Renal pelvis (tissue), 4 donors: Measurements from ENCODE around the gene ULK4. TPM values are rescaled to one million over a fixed set of nuclear protein-coding genes. Genes with fewer than 3 reads are reported as not detected.
A peak's percentile ranks its signal among the peaks of the same experiment; 100 is the strongest.
"Not testable (repeated sequence)": the region's sequence is repeated elsewhere in the genome, so short reads cannot be mapped to it uniquely, and the experiment has no call there.

Source experiments
- DNase-seq: peaks from one replicate; pipeline ENCODE4 v3.0.0-alpha.2; 2013
- polyA plus RNA-seq, 3 donors: library from polyadenylated mRNA; unstranded; fragments of 120-200 nt; gene quantifications; one replicate each; pipeline ENCODE4 v1.2.1, GENCODE V29; 2013; ENCODE audit not compliant: insufficient read length in 3 of 3

Gene ULK4
- polyA plus RNA-seq, 3 donors: 4.9 to 5.6 (median 4.9) TPM

- peak; percentile 22 for DNase-seq
These were observed 270.9 kb downstream of the ULK4 start for GRCh38 chr3:41690766-41691563.

- DNase-seq: peak; percentile 21
These were observed 273.1 kb downstream of the ULK4 start for GRCh38 chr3:41688595-41689380.

GRCh38 chr3:41684797-41685735, 276.8 kb downstream of the ULK4 start:
- DNase-seq: no peak

- no peak for DNase-seq
These were observed 278.1 kb downstream of the ULK4 start for GRCh38 chr3:41683666-41684350.

GRCh38 chr3:41682996-41683395, 278.9 kb downstream of the ULK4 start:
- no peak for DNase-seq

GRCh38 chr3:41682382-41682781, 279.5 kb downstream of the ULK4 start:
- no peak for DNase-seq

- DNase-seq: no peak
These were observed 280.4 kb downstream of the ULK4 start for GRCh38 chr3:41681479-41681878.

- DNase-seq: no peak
These were observed 282.5 kb downstream of the ULK4 start for GRCh38 chr3:41679374-41679773.

- not testable (repeated sequence) for DNase-seq
These were observed 286.8 kb downstream of the ULK4 start for GRCh38 chr3:41675102-41675501.

- no peak for DNase-seq
These were observed 287.5 kb downstream of the ULK4 start for GRCh38 chr3:41674449-41674848.

GRCh38 chr3:41673650-41674049, 288.3 kb downstream of the ULK4 start:
- DNase-seq: no peak

GRCh38 chr3:41668379-41668778, 293.5 kb downstream of the ULK4 start:
- DNase-seq: no peak

- no peak for DNase-seq
These were observed 299.6 kb downstream of the ULK4 start for GRCh38 chr3:41662288-41662687.

GRCh38 chr3:41661796-41662195, 300.1 kb downstream of the ULK4 start:
- no peak for DNase-seq

GRCh38 chr3:41660510-41660909, 301.4 kb downstream of the ULK4 start:
- DNase-seq: no peak

GRCh38 chr3:41653571-41654239, 308.2 kb downstream of the ULK4 start:
- peak; percentile 42 for DNase-seq

GRCh38 chr3:41652931-41653330, 309.0 kb downstream of the ULK4 start:
- DNase-seq: no peak

- no peak for DNase-seq
These were observed 309.4 kb downstream of the ULK4 start for GRCh38 chr3:41652506-41652905.

- no peak for DNase-seq
These were observed 310.2 kb downstream of the ULK4 start for GRCh38 chr3:41651718-41652117.

GRCh38 chr3:41650406-41650805, 311.5 kb downstream of the ULK4 start:
- no peak for DNase-seq
